ENCODE measurements around the gene LMNA. TPM values are rescaled to one million over a fixed set of nuclear protein-coding genes. Genes with fewer than 3 reads are reported as not detected.

Gene LMNA
- total RNA-seq, 1 experiment from 2014 or later: 68.8 TPM

GRCh38 chr1:156090840-156091188, 23.7 kb upstream of the LMNA start (continued):
- TF ChIP-seq CTCF (IDR thresholded peaks at IDR 0.05) (peak; percentile 87), HMGXB4 (CRISPR knock-in tag; IDR thresholded peaks at IDR 0.05) (peak; percentile 27; the same call in 1 of the 2 replicates)

- peaks cover 24% of the 10 kb centered on the region for H3K4me1 Mint-ChIP-seq
- H3K4me3 Mint-ChIP-seq: no peak overlapping the region
- CTCF ChIA-PET: interaction anchor here (1.0 to 29.6 kb wide), 8 partner anchors 9 to 153 kb away, joined by 3 to 1176 read pairs (median 6); partner anchors contain the start of genes LMNA, MEX3A and RAB25
- no peak overlapping the region; the same call in 1 of the 2 replicates for H3K27ac Mint-ChIP-seq
- H3K27me3 Mint-ChIP-seq (ENCODE audit: low read depth): no peaks in the 10 kb centered on the region
- POLR2A ChIA-PET: interaction anchor here (0.9 kb wide), 1 partner anchor 15 kb away, joined by 5 read pairs; no protein-coding TSS in a partner anchor
- DNase-seq (ENCODE audit: low spot score): no peak
- TF ChIP-seq ZNF317 (CRISPR knock-in tag; IDR thresholded peaks at IDR 0.05; ENCODE audit: borderline replicate concordance, low read depth): no peak
- TF ChIP-seq HMGXB4 (CRISPR knock-in tag; IDR thresholded peaks at IDR 0.05): no peak
- TF ChIP-seq NFYB (CRISPR knock-in tag; conservative IDR thresholded peaks at IDR 0.05; ENCODE audit: low read depth): no peak
- no peak for TF ChIP-seq ETV6 (CRISPR knock-in tag; IDR thresholded peaks at IDR 0.05)
- no peak for TF ChIP-seq NFATC4 (CRISPR knock-in tag; IDR thresholded peaks at IDR 0.05)
- no peak for TF ChIP-seq ZSCAN18 (CRISPR knock-in tag; IDR thresholded peaks at IDR 0.05)
- no peak for TF ChIP-seq SMAD4 (CRISPR knock-in tag; IDR thresholded peaks at IDR 0.05)
- no peaks in the 10 kb centered on the region for H3K9me3 Mint-ChIP-seq
- ATAC-seq: no peak
- H3K36me3 Mint-ChIP-seq: peaks cover 8% of the 10 kb centered on the region
Observed at GRCh38 chr1:156091610-156092009, 22.9 kb upstream of the LMNA start.

- DNase-seq (ENCODE audit: low spot score) (no peak), ATAC-seq (peak; percentile 57)
- H3K9me3 Mint-ChIP-seq: no peaks in the 10 kb centered on the region
- CTCF ChIA-PET: interaction anchor here (0.8 to 29.6 kb wide), 19 partner anchors 8 to 187 kb away, joined by 3 to 1176 read pairs (median 5); partner anchors contain the start of genes ARHGEF2, LMNA, MEX3A and PAQR6
- peaks cover 18% of the 10 kb centered on the region for H3K4me1 Mint-ChIP-seq
- H3K27me3 Mint-ChIP-seq (ENCODE audit: low read depth): no peaks in the 10 kb centered on the region
- H3K4me3 Mint-ChIP-seq: no peak overlapping the region
- peak overlapping the region; percentile 32 for H3K27ac Mint-ChIP-seq
- POLR2A ChIA-PET: interaction anchor here (0.7 to 1.2 kb wide), 3 partner anchors 9 to 41 kb away, joined by 3 to 5 read pairs (median 3); no protein-coding TSS in a partner anchor
- peaks cover 8% of the 10 kb centered on the region for H3K36me3 Mint-ChIP-seq
- TF ChIP-seq NFATC4 (CRISPR knock-in tag; IDR thresholded peaks at IDR 0.05) (no peak), TEAD1 (CRISPR knock-in tag; IDR thresholded peaks at IDR 0.05) (no peak), ZNF219 (CRISPR knock-in tag; IDR thresholded peaks at IDR 0.05; ENCODE audit: borderline replicate concordance) (no peak), GTF2I (CRISPR knock-in tag; conservative IDR thresholded peaks at IDR 0.05) (no peak), RORB (CRISPR knock-in tag; IDR thresholded peaks at IDR 0.05) (no peak), TEAD4 (CRISPR knock-in tag; IDR thresholded peaks at IDR 0.05) (no peak), IRF1 (CRISPR knock-in tag; IDR thresholded peaks at IDR 0.05) (no peak), STAT6 (CRISPR knock-in tag; conservative IDR thresholded peaks at IDR 0.05; ENCODE audit: low read depth) (no peak), JAZF1 (CRISPR knock-in tag; IDR thresholded peaks at IDR 0.05) (no peak), ZNF121 (CRISPR knock-in tag; IDR thresholded peaks at IDR 0.05) (no peak), E2F4 (CRISPR knock-in tag; IDR thresholded peaks at IDR 0.05; ENCODE audit: borderline replicate concordance, low read depth) (no peak), ATF6 (CRISPR knock-in tag; IDR thresholded peaks at IDR 0.05) (no peak)
Observed at GRCh38 chr1:156095906-156096508, 18.5 kb upstream of the LMNA start.
